ENCODE measurements around the gene HDAC6.

The HDAC6 gene

GRCh38 chrX:48791063-48791820 lies 10.6 kb upstream of the HDAC6 start:
- Histone ChIP-seq H3K9me3 (ENCODE audit: control insufficient read depth, low read length) (no peaks in the 10 kb centered on the region), H3K79me2 (no peaks in the 10 kb centered on the region), H3K27ac (no peak overlapping the region), H3K4me1 (no peaks in the 10 kb centered on the region), H3K27me3 (ENCODE audit: control insufficient read depth, insufficient read depth, low read length) (no peaks in the 10 kb centered on the region), H3K36me3 (ENCODE audit: control insufficient read depth, insufficient read depth, low read length) (no peaks in the 10 kb centered on the region), H3K4me3 (ENCODE audit: low read depth, low read length) (no peak overlapping the region), H3K9ac (no peak overlapping the region), H2AFZ (no peak overlapping the region), H3K4me2 (ENCODE audit: low read length) (no peak overlapping the region)
- TF ChIP-seq CTCF (IDR thresholded peaks at IDR 0.05), result no peak

- H3K9ac ChIP-seq, result no peak overlapping the region
These were observed 9.6 kb upstream of the HDAC6 start for GRCh38 chrX:48792219-48792618.

GRCh38 chrX:48793935-48794334 lies 7.9 kb upstream of the HDAC6 start:
- no peaks in the 10 kb centered on the region for H3K79me2 ChIP-seq
- H3K4me3 ChIP-seq (ENCODE audit: low read depth, low read length), result no peak overlapping the region
- no peak overlapping the region for H3K9ac ChIP-seq
- H2AFZ ChIP-seq, result no peak overlapping the region
- H3K27me3 ChIP-seq (ENCODE audit: control insufficient read depth, insufficient read depth, low read length), result no peaks in the 10 kb centered on the region
- no peak overlapping the region for H3K27ac ChIP-seq
- no peaks in the 10 kb centered on the region for H3K4me1 ChIP-seq
- no peaks in the 10 kb centered on the region for H3K36me3 ChIP-seq (ENCODE audit: control insufficient read depth, insufficient read depth, low read length)
- no peak overlapping the region for H3K4me2 ChIP-seq (ENCODE audit: low read length)
- no peak for TF ChIP-seq CTCF (IDR thresholded peaks at IDR 0.05)
- H3K9me3 ChIP-seq (ENCODE audit: control insufficient read depth, low read length), result no peaks in the 10 kb centered on the region

More at GRCh38 chrX:48792219-48792618, 9.6 kb upstream of the HDAC6 start:
- Histone ChIP-seq H3K4me2 (ENCODE audit: low read length) (no peak overlapping the region), H3K27me3 (ENCODE audit: control insufficient read depth, insufficient read depth, low read length) (no peaks in the 10 kb centered on the region), H3K79me2 (no peaks in the 10 kb centered on the region), H3K9me3 (ENCODE audit: control insufficient read depth, low read length) (no peaks in the 10 kb centered on the region), H3K4me3 (ENCODE audit: low read depth, low read length) (no peak overlapping the region), H3K27ac (no peak overlapping the region), H3K36me3 (ENCODE audit: control insufficient read depth, insufficient read depth, low read length) (no peaks in the 10 kb centered on the region), H3K4me1 (no peaks in the 10 kb centered on the region), H2AFZ (no peak overlapping the region)
- TF ChIP-seq CTCF (IDR thresholded peaks at IDR 0.05), result no peak

GRCh38 chrX:48794340-48794910 lies 7.4 kb upstream of the HDAC6 start:
- TF ChIP-seq CTCF (IDR thresholded peaks at IDR 0.05), result no peak
- no peak overlapping the region for H2AFZ ChIP-seq
- no peaks in the 10 kb centered on the region for H3K27me3 ChIP-seq (ENCODE audit: control insufficient read depth, insufficient read depth, low read length)
- no peaks in the 10 kb centered on the region for H3K36me3 ChIP-seq (ENCODE audit: control insufficient read depth, insufficient read depth, low read length)
- H3K4me3 ChIP-seq (ENCODE audit: low read depth, low read length), result no peak overlapping the region
- H3K9me3 ChIP-seq (ENCODE audit: control insufficient read depth, low read length), result no peaks in the 10 kb centered on the region
- no peak overlapping the region for H3K4me2 ChIP-seq (ENCODE audit: low read length)
- no peaks in the 10 kb centered on the region for H3K79me2 ChIP-seq
- no peaks in the 10 kb centered on the region for H3K4me1 ChIP-seq
- H3K27ac ChIP-seq, result no peak overlapping the region
- H3K9ac ChIP-seq, result no peak overlapping the region
